Epidermal melanocyte (primary cell): ENCODE results near the gene TSPAN1.
"Not testable (repeated sequence)": the region's sequence is repeated elsewhere in the genome, so short reads cannot be mapped to it uniquely, and the experiment has no call there.

ENCODE experiments used
- DNase-seq: peaks from one replicate; pipeline ENCODE4 v3.0.0; 2011; ENCODE audit warnings: low spot score; ENCODE audit not compliant: insufficient read length

The TSPAN1 gene

DNA sequence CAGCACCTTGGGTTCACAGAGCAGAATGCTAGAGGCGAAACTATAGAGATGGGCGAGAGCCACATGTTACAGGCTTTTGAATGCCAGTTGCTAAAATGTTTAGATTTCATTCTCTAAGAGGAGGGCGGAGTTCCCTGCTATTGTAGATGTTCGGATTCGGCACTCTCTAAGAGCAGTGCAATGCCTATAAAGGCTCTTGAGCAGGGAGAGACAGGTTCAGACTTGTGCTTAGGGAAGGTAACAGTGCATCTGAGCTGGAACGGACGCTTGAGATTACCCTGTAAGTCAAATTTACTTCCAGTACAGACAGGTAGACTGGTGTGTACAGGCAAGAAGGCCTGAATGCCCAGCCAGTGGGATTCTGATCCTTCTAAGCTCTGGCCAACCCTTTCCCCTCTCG is 43.6 kb downstream of the TSPAN1 start:
- DNase-seq = no peak

DNA sequence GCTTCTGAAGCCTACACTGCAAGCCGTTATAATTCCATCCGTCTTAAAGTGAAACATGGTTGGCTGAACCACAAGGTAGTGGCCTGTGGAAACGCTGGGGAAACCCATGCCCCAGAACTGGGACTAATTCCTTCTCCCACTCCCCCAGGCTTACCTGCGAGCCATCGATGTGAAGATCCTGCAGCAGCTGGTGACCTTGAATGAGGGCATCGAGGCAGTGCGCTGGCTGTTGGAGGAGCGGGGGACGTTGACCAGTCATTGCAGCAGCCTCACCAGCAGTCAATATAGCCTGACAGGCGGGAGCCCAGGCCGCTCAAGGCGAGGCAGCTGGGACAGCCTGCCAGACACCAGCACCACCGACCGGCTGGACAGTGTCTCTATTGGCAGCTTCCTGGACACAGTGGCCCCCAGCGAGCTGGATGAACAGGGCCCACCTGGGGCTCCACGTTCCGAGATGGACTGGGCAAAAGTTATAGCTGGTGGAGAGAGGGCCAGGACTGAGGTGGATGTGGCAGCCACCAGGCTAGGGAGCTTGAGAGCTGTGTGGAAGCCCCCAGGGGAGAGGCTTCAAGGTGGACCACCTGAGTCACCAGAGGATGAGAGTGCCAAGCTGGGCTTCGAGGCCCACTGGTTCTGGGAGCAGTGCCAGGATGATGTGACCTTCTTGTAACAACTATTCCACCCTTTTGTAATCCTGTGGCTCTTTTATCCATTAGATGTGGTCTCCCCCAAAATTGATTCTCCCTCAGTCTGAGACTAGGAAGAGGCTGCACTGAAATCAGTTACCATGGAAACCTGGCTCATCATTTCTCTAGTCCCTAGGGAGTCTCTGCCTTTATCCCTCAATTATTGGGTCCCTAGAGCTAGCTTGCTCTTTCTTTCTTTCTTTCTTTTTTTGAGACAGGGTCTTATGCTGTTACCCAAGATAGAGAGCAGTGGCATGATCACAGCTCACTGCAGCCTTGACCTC is 44.9 kb downstream of the TSPAN1 start:
- no peak for DNase-seq

DNA sequence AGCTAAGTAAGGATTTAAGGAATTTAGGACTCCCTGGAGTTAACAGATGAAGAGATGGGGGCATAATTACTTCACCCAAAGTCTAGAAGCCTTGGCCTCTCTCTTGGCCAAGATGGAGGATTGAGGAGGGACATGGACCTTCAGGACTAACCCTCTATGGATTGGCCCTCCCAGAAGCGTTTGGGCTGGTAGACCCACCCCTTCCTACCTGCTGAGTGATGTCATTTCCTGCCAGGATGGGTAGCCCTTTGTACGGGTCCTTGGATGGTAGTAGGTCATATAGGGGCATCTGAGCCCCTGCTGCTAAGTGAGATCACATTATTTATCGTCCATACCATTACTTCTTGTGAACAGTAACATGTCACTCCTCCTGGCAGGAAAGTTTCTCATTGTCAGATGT is 45.9 kb downstream of the TSPAN1 start:
- DNase-seq = no peak

DNA sequence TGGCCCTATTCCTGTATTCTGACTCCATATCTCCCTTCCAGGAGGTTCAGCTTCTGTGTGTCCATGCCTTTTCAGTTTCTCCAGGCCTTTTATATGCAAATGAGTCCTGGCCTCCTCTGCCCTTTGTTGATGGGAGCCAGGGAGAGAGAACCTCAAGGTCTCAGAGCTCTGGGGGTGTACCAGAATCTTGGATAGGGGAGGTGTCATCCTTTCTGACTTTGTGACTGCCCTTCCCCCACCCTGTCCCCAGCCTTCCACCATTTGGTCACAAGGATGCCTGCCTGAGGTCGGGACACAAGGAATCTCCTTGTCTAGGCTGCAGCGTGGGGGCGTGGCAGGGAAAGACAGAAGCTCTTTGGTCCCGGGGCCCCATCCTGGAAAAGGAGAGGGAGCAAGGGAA is 46.9 kb downstream of the TSPAN1 start:
- no peak for DNase-seq

DNA sequence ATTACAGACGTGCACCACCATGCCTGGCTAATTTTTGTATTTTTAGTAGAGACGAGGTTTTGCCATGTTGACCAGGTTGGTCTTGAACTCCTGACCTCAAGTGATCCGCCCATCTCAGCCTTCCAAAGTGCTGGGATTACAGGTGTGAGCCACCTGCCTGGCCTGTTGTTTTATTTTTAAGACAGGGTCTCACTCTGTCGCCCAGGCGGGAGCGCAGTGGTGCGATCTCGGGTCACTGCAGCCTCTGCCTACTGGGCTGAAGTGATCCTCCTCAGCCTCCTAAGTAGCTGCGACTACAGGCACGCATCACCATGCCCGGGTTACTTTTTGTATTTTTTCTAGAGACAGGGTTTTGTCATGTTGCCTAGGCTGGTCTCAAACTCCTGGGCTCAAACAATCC is 48.2 kb downstream of the TSPAN1 start:
- DNase-seq = not testable (repeated sequence)

DNA sequence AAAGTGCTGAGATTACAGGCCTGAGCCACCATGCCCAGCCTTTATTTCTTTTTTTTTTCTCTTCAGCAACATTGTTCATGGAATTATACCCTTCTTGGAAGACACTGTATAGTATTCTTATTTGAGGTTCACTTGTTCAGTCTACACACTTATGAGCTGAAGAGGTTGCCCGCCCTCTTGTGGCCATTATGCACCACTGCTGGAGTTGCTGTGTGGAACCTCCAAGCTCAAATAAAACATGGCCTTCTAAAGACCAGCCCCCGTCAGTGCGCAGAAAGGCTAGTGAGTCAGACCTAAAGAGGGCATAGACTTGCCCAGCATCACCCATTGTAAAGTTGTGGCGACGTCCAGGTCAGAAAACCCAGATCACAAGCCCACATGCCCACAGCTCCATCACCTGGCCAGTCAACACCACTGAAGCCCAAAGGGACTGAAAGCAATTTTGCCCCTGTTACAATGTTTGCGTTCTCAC is 48.6 kb downstream of the TSPAN1 start:
- DNase-seq = no peak

DNA sequence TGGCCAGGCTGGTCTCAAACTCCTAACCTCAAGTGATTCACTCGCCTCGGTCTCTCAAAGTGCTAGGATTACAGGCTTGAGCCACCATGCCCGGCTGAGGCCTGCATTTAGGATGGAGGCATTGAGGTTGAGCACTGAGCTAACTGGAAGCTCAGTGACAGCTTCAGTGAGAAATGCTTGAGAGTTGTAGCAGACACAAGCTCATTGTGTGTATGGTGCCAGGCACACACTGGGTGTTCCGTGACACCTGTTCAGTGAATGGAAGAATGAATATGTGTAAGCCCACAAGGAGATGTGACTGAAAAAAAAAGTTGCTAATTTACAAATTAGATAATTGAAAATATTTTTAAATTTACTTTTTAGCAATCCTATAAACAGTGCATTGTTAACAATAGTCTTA is 50.1 kb downstream of the TSPAN1 start:
- DNase-seq = no peak

DNA sequence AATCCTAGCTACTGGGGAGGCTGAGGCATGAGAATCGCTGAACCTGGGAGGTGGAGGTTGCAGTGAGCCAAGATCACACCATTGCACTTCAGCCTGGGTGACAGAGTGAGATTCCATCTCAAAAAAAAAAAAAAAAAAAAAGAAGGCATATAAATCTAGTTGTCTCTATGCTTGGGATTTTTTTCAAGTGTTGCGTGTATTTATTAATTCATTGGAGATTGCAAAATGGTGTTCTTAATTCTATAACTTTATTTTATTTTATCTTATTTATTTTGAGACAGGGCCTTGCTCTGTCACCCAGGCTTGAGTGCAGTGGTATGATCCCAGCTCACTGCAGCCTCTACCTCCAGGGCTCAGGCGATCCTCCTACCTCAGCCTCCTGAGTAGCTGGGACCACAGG is 56.3 kb downstream of the TSPAN1 start:
- DNase-seq = not testable (repeated sequence)
